IMR-90 (cell line): ENCODE results near the gene GATA5.
"Not testable (repeated sequence)": the region's sequence is repeated elsewhere in the genome, so short reads cannot be mapped to it uniquely, and the experiment has no call there.

Source experiments
- CEBPB ChIP-seq: IDR thresholded peaks from 2 replicates; pipeline ENCODE4 v1.6.1; 2012; ENCODE audit warnings: low read depth, low read length, improper control_type of control experiment
- POLR2A ChIP-seq: IDR thresholded peaks from 2 replicates; pipeline ENCODE4 v1.6.1; 2012; ENCODE audit warnings: mild to moderate bottlenecking, low read depth, low read length
- TF ChIP-seq, protein P1 (sequence below): conservative IDR thresholded peaks from 2 replicates; pipeline ENCODE4 v1.5.1; 2012; ENCODE audit warnings: mild to moderate bottlenecking, low read depth, low read length, improper control_type of control experiment
- TF ChIP-seq, protein P2 (sequence below): fragments of 150-350 bp; IDR thresholded peaks from 2 replicates; pipeline ENCODE4 v1.6.1; 2016; ENCODE audit warnings: low read depth, mild to moderate bottlenecking, low read length, moderate library complexity, borderline replicate concordance

DNA sequence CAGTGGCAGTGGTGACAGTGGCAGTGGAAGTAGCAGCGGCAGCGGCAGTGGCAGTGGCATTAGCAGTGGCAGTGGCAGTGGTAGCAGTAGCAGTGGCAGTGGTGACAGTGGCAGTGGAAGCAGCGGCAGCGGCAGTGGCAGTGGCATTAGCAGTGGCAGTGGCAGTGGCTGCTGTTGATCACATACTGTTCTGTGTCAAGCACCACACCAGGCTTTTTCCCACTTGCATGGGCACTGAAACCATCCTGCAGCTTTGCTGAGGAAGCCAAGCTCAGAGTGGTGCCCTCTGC, 49.8 kb downstream of the GATA5 start:
- TF ChIP-seq, protein P1, sequence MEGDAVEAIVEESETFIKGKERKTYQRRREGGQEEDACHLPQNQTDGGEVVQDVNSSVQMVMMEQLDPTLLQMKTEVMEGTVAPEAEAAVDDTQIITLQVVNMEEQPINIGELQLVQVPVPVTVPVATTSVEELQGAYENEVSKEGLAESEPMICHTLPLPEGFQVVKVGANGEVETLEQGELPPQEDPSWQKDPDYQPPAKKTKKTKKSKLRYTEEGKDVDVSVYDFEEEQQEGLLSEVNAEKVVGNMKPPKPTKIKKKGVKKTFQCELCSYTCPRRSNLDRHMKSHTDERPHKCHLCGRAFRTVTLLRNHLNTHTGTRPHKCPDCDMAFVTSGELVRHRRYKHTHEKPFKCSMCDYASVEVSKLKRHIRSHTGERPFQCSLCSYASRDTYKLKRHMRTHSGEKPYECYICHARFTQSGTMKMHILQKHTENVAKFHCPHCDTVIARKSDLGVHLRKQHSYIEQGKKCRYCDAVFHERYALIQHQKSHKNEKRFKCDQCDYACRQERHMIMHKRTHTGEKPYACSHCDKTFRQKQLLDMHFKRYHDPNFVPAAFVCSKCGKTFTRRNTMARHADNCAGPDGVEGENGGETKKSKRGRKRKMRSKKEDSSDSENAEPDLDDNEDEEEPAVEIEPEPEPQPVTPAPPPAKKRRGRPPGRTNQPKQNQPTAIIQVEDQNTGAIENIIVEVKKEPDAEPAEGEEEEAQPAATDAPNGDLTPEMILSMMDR = not testable (repeated sequence)
- TF ChIP-seq, protein P2, sequence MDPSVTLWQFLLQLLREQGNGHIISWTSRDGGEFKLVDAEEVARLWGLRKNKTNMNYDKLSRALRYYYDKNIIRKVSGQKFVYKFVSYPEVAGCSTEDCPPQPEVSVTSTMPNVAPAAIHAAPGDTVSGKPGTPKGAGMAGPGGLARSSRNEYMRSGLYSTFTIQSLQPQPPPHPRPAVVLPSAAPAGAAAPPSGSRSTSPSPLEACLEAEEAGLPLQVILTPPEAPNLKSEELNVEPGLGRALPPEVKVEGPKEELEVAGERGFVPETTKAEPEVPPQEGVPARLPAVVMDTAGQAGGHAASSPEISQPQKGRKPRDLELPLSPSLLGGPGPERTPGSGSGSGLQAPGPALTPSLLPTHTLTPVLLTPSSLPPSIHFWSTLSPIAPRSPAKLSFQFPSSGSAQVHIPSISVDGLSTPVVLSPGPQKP = not testable (repeated sequence)
- not testable (repeated sequence) for TF ChIP-seq POLR2A, CEBPB
